ENCODE measurements around the gene AP2B1.

Gene AP2B1

GRCh38 chr17:35641032-35641431, 53.9 kb downstream of the AP2B1 start:
- DNase-seq = no peak

GRCh38 chr17:35645923-35646322, 58.8 kb downstream of the AP2B1 start:
- no peak for DNase-seq

- DNase-seq = no peak
These were observed 64.3 kb downstream of the AP2B1 start for GRCh38 chr17:35651467-35651866.

GRCh38 chr17:35653619-35654361, 66.7 kb downstream of the AP2B1 start:
- no peak for DNase-seq

GRCh38 chr17:35655303-35655702, 68.2 kb downstream of the AP2B1 start:
- no peak for DNase-seq

- no peak for DNase-seq
These were observed 73.8 kb downstream of the AP2B1 start for GRCh38 chr17:35660902-35661301.

- no peak for DNase-seq
These were observed 77.6 kb downstream of the AP2B1 start for GRCh38 chr17:35664685-35665084.

- no peak for DNase-seq
These were observed 78.5 kb downstream of the AP2B1 start for GRCh38 chr17:35665662-35666061.

GRCh38 chr17:35666070-35666469, 78.9 kb downstream of the AP2B1 start:
- DNase-seq = no peak

GRCh38 chr17:35666967-35667532, 79.9 kb downstream of the AP2B1 start:
- no peak for DNase-seq

- DNase-seq = no peak
These were observed 81.7 kb downstream of the AP2B1 start for GRCh38 chr17:35668802-35669201.

- DNase-seq = no peak
These were observed 87.4 kb downstream of the AP2B1 start for GRCh38 chr17:35674552-35674951.

GRCh38 chr17:35676441-35676840, 89.3 kb downstream of the AP2B1 start:
- no peak for DNase-seq

- DNase-seq = no peak
These were observed 92.0 kb downstream of the AP2B1 start for GRCh38 chr17:35679007-35679682.

GRCh38 chr17:35683591-35683990, 96.5 kb downstream of the AP2B1 start:
- no peak for DNase-seq

GRCh38 chr17:35684055-35684802, 97.1 kb downstream of the AP2B1 start:
- no peak for DNase-seq

GRCh38 chr17:35692512-35693210, 105.5 kb downstream of the AP2B1 start:
- DNase-seq = no peak

- no peak for DNase-seq
These were observed 106.5 kb downstream of the AP2B1 start for GRCh38 chr17:35693662-35694061.

GRCh38 chr17:35694906-35695305, 107.8 kb downstream of the AP2B1 start:
- DNase-seq = no peak

GRCh38 chr17:35695613-35696012, 108.5 kb downstream of the AP2B1 start:
- no peak for DNase-seq

- DNase-seq = no peak
These were observed 111.7 kb downstream of the AP2B1 start for GRCh38 chr17:35698800-35699199.

- no peak for DNase-seq
These were observed 113.0 kb downstream of the AP2B1 start for GRCh38 chr17:35700150-35700549.

- no peak for DNase-seq
These were observed 114.4 kb downstream of the AP2B1 start for GRCh38 chr17:35701491-35701890.

Data from activated CD4-positive, alpha-beta T cell treated with anti-CD3 and anti-CD28 coated beads for 1 hour (primary cell).